Lung (tissue), 12 donors: ENCODE measurements around the gene RER1. TPM values are rescaled to one million over a fixed set of nuclear protein-coding genes. Genes with fewer than 3 reads are reported as not detected.

Source experiments
- ATAC-seq: fragments of 200-7000 bp; cut with Tn5 transposase; one replicate; pipeline ENCODE4 v1.9.1; 2020; ENCODE audit warnings: moderate number of reproducible peaks; ENCODE audit not compliant: insufficient read depth, low FRiP score
- DNase-seq, 3 donors: peaks; one replicate each; pipeline ENCODE4 v3.0.0-alpha.2; 2013 to 2017
- H3K27ac ChIP-seq, 2 donors: one replicate each; pipeline ENCODE4 v1.5.1; 2013; ENCODE audit warnings: mild to moderate bottlenecking in 2 of 2, moderate library complexity in 2 of 2, control low read depth in 1 of 2, inconsistent platforms in 1 of 2, low read depth in 1 of 2, low read length in 1 of 2
- H3K27me3 ChIP-seq, 3 donors: one replicate each; pipeline ENCODE4 v1.5.1; 2013; ENCODE audit warnings: low read length in 2 of 3; ENCODE audit not compliant: control insufficient read depth in 3 of 3, insufficient read depth in 3 of 3
- H3K36me3 ChIP-seq, 4 donors: one replicate each; pipeline ENCODE4 v1.5.1; 2013; ENCODE audit warnings: low read length in 4 of 4, mild to moderate bottlenecking in 1 of 4, moderate library complexity in 1 of 4; ENCODE audit not compliant: control insufficient read depth in 4 of 4, insufficient read depth in 4 of 4
- H3K4me1 ChIP-seq, 5 donors: one replicate each; pipeline ENCODE4 v1.5.1; 2013; ENCODE audit warnings: low read length in 5 of 5, mild to moderate bottlenecking in 2 of 5, moderate library complexity in 1 of 5; ENCODE audit not compliant: control insufficient read depth in 5 of 5, insufficient read depth in 5 of 5
- H3K4me3 ChIP-seq: one replicate; pipeline ENCODE4 v1.5.1; 2013; ENCODE audit warnings: mild to moderate bottlenecking, control low read depth, moderate library complexity
- H3K9ac ChIP-seq, 2 donors: one replicate each; pipeline ENCODE4 v1.5.1; 2013; ENCODE audit warnings: low read length in 2 of 2, control low read depth in 1 of 2; ENCODE audit not compliant: insufficient read depth in 1 of 2
- H3K9me3 ChIP-seq, 4 donors: one replicate each; pipeline ENCODE4 v1.5.1; 2013; ENCODE audit warnings: low read length in 3 of 4, mild to moderate bottlenecking in 1 of 4, moderate library complexity in 1 of 4; ENCODE audit not compliant: control insufficient read depth in 4 of 4, insufficient read depth in 3 of 4
- CTCF ChIP-seq: IDR thresholded peaks from 2 replicates; pipeline ENCODE4 v1.5.1; 2012; ENCODE audit warnings: mild to moderate bottlenecking; ENCODE audit errors: control extremely low read depth, extremely low read depth
- WGBS, 2 donors: extraction: QIAGEN DNeasy Blood & Tissue Kit; methylation state at CpG; one replicate each; pipeline ENCODE4 v1.1.7; 2013; 5-methylcytosine and 5-hydroxymethylcytosine counted together
- polyA plus RNA-seq, 2 donors: library from polyadenylated mRNA; stranded (reverse); fragments of 200-250 nt; gene quantifications; one replicate each; pipeline ENCODE4 v1.2.1, GENCODE V29; 2013
- total RNA-seq, 2 donors: library from RNA; depleted of rRNA in 1 of 2; stranded (reverse); fragments of >200 nt in 1 of 2; gene quantifications; one replicate each; pipeline ENCODE4 v1.2.1, GENCODE V29; 2014 to 2021
- donor health status: control.
- donor health status: control.
- donor health status: Bipolar disorder and iron deficiency.
- donor health status: healthy.
- donor health status: DM: yes; HTN: yes; CAD: no.

Gene RER1
- total and polyA plus RNA-seq, 4 donors: 71.7 to 134 (median 87.9) TPM

DNA sequence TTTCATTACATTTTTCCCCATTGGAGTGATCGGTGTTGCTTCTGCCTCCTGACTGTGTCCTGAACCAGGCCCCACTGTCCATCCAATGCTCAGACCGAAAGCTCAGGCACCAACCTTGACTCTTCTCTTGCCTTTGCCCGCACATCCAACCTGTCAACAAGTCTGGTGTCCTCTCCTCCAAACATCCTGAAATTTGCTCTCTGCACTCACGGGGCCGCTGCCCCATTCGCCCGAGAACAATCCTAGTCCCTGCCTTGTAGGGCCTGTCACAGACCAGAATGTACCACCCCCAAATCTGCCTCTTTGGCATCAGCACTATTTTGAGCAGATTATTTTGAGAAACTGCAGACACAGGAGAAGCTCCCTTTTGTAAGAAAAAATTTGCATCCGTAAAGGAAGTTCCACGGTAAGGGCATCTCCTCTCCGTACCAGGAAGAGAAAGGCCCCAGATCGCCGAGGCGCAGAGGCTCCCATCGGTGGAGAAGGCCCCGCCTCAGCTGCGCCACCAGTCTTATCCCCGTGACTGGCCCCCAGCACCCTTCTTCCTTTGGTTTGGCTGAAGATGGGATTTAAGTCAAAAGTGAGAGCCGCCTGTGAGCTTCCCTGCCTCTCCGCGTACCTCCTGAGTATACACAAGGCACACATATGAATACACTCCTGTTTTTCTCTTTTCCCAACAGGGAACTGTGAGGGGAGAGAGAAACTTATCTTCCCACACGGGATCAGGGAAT, 7.3 kb upstream of the RER1 start:
- Histone ChIP-seq H3K9me3 (no peaks in the 10 kb centered on the region), H3K9ac (no peak overlapping the region), H3K36me3 (peaks cover 0 to 2% (median 1%) of the 10 kb centered on the region in 4 donors), H3K4me1 (peaks cover 0 to 10% (median 0%) of the 10 kb centered on the region in 5 donors), H3K4me3 (no peak overlapping the region), H3K27ac (no peak overlapping the region), H3K27me3 (no peaks in the 10 kb centered on the region)
- no peak for DNase-seq
- no peak for TF ChIP-seq CTCF
- ATAC-seq: no peak
- WGBS, 2 donors: 90 to 94% methylated on average over 21 of the region's 21 CpGs

GRCh38 chr1:2384941-2385481, 6.6 kb upstream of the RER1 start:
- no peak for ATAC-seq

GRCh38 chr1:2385606-2386280, 5.9 kb upstream of the RER1 start:
- ATAC-seq: no peak
- TF ChIP-seq CTCF: no peak
- peaks cover 0 to 2% (median 1%) of the 10 kb centered on the region in 4 donors for H3K36me3 ChIP-seq

More at GRCh38 chr1:2384941-2385481, 6.6 kb upstream of the RER1 start:
- Histone ChIP-seq H3K4me1 (peaks cover 0 to 10% (median 0%) of the 10 kb centered on the region in 5 donors), H3K4me3 (no peak overlapping the region), H3K9ac (no peak overlapping the region), H3K27ac (no peak overlapping the region), H3K36me3 (peaks cover 0 to 2% (median 1%) of the 10 kb centered on the region in 4 donors), H3K9me3 (no peaks in the 10 kb centered on the region), H3K27me3 (no peaks in the 10 kb centered on the region)
- no peak for TF ChIP-seq CTCF
- whole genome bisulfite sequencing, 2 donors: 77 to 92% methylated on average over 41 of the region's 41 CpGs
- DNase-seq: no peak

More at GRCh38 chr1:2385606-2386280, 5.9 kb upstream of the RER1 start:
- no peak for DNase-seq
- Histone ChIP-seq H3K27ac (no peak overlapping the region), H3K27me3 (no peaks in the 10 kb centered on the region), H3K4me1 (peaks cover 0 to 17% (median 0%) of the 10 kb centered on the region in 5 donors), H3K9me3 (no peaks in the 10 kb centered on the region), H3K4me3 (no peak overlapping the region), H3K9ac (no peak overlapping the region)
- 88 to 93% methylated on average over 19 of the region's 19 CpGs for WGBS, 2 donors
